Activated T-cell treated with anti-CD3 and anti-CD28 coated beads for 1 hour (primary cell): ENCODE data around the gene FRMD4A.
A peak's percentile ranks its signal among the peaks of the same experiment; 100 is the strongest.

Experiments used
- DNase-seq: peaks from one replicate; pipeline ENCODE4 v3.0.0-alpha.2; 2020; ENCODE audit warnings: low read depth

Gene FRMD4A

DNA sequence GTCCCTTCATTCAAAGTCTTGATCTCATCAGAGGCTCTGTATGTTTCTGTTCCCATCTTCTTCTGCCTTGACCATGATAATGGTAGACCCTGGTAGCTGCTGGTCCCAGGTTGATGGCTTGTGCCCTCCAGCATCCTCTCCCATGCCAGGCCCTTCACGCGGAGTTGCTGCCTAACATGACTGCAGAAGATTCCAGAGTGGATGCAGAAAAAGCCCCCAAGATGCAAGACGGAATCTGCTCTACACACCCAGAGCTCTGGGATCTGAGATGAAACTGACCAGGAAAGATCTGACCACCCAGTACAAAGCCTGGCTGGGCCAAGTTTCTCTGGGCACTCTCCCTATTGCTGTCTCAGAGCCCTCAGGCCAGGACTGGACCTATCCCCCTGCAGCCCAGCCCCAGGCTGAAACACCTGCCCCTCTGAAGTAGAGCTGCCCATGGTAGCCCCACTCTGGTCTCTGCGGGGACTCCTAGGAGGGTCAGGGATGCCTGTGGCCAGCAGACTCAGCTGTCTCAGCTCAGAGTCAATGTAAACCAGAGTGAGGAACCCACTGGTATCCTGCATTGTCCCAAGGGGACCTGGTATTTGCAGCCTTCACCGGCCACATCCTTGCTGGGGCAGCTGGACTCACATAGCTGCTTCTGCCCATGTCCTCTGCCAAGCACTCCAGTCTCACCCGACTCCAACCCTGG is 9.5 kb upstream of the FRMD4A start:
- DNase-seq: no peak

- no peak for DNase-seq
These were observed 6.0 kb upstream of the FRMD4A start for GRCh38 chr10:14336736-14337135.

GRCh38 chr10:14334771-14335170 is 4.0 kb upstream of the FRMD4A start:
- DNase-seq: no peak

DNA sequence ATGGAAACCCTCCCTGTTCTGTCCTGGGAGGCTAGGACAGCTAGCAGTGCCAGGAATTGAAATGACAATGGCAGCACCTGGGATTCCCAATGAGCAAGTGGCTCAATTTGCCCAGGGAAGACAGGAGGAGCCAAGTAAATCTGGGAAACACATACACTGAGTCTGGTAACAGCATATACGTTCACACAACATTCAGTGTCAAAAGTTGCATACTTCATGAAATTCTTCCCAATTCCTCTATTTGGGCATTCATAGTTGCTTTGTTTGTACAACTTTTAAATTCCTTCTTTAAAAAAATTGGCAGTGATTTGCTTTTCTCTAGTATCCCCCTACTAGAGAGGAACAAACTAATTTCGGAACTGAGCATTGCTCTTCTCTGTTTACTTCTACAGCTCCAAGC is 2.9 kb upstream of the FRMD4A start:
- no peak for DNase-seq

DNA sequence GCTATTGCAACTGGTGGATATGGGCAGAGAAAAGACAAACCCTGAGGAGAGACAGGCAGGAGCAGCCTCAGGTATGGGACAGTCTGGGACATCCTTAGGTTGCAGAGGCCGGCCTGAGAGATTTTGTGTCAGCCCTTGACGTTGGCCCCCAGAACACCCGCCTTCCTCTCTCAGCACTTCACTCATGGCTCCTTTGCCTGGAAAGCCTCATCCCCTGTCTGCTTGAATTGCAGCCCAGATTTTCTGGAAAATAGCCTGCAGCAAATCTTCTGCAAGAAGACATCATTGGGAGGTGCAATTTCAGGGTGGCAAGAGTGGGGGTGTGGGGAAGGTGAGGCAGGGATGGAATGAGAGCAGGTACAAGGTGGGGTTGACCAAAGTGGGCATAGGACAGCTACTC is 2.2 kb upstream of the FRMD4A start:
- no peak for DNase-seq

- DNase-seq: no peak
These were observed 964 bp downstream of the FRMD4A start for GRCh38 chr10:14329746-14330173.

DNA sequence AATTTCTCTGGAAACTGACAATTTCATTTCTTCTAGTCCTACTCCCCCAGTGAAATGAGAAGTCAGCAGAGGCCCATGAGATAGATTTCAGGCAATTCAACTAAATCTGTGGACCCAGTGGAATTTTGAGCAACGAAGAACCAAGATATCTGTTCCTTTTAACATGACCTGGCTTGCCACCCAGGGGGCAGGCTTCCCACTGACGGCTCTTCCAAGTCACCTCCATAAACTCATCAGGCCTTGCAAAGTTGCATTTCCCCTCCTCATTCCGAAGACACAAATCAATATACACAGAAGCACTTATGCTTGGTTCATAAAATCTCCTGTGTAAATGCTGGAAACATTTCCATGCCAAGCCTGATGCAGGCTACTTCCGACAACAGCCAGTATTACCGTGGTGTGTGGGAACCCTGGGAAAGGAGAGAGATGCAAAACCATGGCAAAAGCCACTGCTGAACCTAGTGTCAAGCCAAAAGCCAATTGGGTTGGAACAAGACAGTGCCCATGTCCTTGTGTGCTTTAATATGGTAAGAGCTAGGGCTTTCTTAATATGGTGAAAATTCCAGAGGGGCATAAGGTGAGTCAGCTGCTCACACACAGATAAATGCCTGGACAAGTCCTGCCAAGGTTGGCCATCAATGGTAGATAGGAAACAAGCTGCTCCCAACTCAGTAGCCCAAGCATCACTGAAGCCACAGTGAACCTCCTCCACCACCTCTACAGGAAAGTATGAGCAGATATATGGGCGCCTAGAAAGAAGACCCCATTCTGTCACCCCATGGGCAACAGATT is 1.6 kb downstream of the FRMD4A start:
- no peak for DNase-seq

GRCh38 chr10:14327527-14327926 is 3.2 kb downstream of the FRMD4A start:
- no peak for DNase-seq

GRCh38 chr10:14326581-14326980 is 4.1 kb downstream of the FRMD4A start:
- DNase-seq: no peak

GRCh38 chr10:14325325-14325955 is 5.3 kb downstream of the FRMD4A start:
- DNase-seq: peak; percentile 42

DNA sequence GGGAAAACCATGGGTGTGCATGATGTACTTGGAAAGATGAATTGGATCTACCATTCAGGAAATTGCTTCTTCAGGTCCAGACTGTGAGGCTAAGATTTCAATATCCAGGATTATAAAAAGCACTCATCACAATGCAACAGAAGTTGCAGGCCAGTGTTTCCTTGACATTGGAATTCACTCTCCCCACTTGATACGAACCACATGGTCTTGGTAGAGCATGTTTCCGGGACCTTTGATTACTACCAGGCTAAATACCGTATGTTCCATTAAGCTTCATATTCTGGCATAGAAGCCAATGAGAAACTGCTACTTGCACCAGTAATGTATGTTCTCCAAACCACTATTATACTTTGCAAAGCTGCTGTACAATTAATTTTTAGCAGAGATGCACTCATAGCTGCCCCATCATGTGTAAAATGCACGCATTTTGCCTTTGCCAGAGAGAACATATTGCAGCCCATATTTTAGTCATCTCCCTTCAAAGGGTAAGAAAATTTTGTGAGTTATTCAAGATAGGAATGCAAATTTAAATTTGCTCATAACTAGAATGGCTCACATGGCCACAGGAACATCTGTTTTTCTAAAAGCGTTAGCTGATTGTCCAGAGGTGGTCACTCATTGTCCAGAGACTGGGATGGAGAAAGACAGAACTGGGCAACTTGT is 8.1 kb downstream of the FRMD4A start:
- DNase-seq: no peak

- no peak for DNase-seq
These were observed 12.7 kb downstream of the FRMD4A start for GRCh38 chr10:14318007-14318406.

- DNase-seq: no peak
These were observed 18.7 kb downstream of the FRMD4A start for GRCh38 chr10:14312014-14312413.

- no peak for DNase-seq
These were observed 19.3 kb downstream of the FRMD4A start for GRCh38 chr10:14311206-14311957.

- no peak for DNase-seq
These were observed 21.1 kb downstream of the FRMD4A start for GRCh38 chr10:14309593-14309992.

- DNase-seq: no peak
These were observed 24.5 kb downstream of the FRMD4A start for GRCh38 chr10:14306190-14306589.

- DNase-seq: no peak
These were observed 26.7 kb downstream of the FRMD4A start for GRCh38 chr10:14304046-14304445.

DNA sequence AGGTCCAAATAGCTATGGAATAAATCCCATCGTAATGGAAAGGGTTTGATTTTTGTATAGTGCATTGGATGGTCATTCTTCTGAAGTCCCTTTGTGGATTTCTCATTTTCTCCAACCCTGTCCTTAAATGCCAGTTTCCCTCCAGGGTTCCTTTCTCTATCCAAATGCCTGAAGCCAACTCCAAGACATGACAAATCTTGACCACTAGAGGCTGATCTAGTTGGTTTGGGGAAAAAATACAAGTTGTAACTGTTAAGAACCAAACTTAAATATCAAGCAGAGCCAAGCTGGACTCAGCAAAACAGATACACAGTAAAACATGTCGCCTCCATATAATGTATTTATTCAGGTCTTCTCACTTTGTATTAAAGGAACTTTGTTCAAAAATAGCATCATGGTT is 28.7 kb downstream of the FRMD4A start:
- DNase-seq: no peak

DNA sequence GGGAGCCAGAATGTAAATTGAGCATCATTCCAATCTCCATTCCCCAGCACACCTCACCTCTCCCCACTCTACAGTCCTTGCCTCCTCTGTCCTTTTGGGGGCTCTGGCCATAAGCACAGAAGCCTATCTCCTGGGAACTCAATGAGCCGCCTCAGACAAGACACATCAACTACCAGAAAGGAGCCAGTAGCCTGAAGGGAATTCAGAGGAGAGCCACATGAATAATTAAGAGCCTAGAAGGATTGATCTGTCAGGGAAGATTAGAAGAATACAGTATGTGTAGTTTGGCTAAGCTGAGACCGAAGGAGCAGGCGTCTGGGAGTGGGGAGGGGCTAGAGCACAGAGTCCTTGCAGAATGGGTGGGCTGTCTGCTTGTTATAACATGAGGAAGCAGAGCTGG is 31.2 kb downstream of the FRMD4A start:
- DNase-seq: no peak

GRCh38 chr10:14296065-14296709 is 34.5 kb downstream of the FRMD4A start:
- DNase-seq: no peak

DNA sequence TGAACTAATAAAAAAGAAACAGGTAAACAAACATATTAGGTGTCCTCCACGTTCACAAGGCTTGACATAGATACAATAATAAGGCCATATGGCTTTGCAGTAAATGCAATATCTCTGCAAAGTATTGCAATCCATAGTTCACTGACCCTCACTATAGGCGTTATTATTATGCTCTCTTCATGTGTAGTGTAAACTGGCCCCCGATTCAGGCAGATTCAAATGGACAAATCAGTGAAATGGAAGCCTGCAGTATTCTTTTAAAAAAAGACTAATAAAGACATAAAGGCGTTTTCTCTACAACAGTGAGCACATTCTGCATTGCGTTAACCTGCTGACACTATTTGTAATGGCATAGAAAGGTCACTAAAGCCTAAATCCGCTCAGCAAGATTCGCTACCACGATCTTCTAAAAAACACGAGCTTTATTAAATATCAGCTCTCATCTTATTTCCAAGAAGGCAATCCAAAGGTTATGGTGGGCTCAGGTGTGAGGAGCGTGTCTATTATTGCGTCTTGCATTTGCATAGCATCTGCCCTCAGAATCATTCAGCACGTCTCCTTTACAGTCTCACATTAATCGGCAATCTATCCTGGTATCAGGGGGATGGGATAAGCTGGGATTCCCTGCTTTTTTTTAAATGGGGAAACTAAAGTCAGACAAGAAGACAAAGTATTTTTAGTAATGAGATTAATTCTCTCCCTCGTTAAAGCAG is 36.2 kb downstream of the FRMD4A start:
- DNase-seq: no peak
